Choroid plexus epithelial cell (primary cell): ENCODE measurements around the gene EPHB3.

Experiments
- DNase-seq: peaks from one replicate; pipeline ENCODE4 v3.0.0-alpha.2; 2010; ENCODE audit warnings: low read depth
- H3K4me3 ChIP-seq: 2 replicates; pipeline ENCODE4 v1.5.1; 2011; ENCODE audit warnings: low read depth, mild to moderate bottlenecking, control low read depth, low read length, moderate library complexity
- TF ChIP-seq, protein P1 (sequence below): conservative IDR thresholded peaks from 2 replicates; pipeline ENCODE4 v1.5.1; 2011; ENCODE audit warnings: low read depth, mild to moderate bottlenecking, control low read depth, inconsistent platforms, low read length, moderate library complexity

The EPHB3 gene

DNA sequence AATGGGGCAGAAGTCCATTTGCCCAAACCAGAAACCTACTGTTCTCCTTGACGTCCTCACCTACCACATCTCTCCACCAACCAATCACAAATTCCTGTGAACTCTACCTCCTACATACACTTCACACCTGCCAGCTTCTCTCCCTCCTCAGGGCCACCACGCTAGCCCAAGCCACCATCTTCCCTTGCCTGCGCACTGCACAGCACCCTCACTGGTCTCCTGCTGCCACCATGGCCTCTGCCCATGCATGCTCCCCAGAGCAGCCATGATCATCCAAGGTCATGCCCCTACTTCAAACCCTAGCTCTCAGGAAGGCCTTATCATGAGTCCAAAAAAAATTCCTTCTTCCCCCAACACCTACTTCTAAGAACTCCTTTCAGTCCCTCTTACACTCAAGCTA lies 1.1 kb upstream of the EPHB3 start:
- H3K4me3 ChIP-seq: no peak overlapping the region

DNA sequence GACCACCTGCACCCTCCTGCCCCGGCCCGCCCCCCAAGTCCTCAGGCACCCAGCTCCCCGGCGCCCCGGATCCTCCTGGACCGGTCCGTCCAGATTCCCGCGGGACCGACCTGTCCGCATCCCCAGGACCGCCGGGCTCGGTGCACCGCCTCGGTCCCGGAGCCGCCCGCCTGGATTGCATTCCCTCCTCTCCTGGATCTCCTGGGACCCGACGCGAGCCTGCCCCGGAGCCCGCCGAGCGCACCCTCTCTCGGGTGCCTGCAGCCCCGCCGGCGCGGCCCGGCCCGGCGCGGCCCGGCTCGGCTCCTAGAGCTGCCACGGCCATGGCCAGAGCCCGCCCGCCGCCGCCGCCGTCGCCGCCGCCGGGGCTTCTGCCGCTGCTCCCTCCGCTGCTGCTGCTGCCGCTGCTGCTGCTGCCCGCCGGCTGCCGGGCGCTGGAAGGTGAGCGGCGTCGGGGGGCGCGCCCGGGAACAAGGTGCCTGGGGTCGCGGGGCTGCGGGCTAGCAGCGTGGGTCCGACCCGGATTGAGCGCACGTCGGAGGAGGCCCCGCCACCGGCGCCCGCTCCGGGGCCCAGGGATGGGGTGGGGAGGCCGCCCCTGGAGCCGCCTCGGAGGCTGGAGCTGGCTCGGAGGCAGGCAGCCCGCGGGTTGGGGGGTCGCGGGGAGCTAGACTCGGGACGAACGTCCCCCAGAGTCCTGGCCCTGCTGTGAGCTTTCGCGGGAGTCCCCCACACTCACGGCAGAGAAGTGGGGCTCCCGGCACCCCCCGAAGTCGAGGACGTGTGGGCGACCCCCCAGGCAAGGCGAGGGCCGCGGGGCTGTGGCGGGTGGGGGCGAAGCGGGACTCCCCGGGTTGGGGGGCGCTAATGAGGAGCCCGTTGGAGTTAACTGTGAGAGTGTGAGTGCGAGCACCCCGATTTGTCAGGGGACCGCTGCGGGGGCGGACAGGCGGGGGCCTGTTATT lies 610 bp downstream of the EPHB3 start:
- no peak for DNase-seq
- TF ChIP-seq, protein P1, sequence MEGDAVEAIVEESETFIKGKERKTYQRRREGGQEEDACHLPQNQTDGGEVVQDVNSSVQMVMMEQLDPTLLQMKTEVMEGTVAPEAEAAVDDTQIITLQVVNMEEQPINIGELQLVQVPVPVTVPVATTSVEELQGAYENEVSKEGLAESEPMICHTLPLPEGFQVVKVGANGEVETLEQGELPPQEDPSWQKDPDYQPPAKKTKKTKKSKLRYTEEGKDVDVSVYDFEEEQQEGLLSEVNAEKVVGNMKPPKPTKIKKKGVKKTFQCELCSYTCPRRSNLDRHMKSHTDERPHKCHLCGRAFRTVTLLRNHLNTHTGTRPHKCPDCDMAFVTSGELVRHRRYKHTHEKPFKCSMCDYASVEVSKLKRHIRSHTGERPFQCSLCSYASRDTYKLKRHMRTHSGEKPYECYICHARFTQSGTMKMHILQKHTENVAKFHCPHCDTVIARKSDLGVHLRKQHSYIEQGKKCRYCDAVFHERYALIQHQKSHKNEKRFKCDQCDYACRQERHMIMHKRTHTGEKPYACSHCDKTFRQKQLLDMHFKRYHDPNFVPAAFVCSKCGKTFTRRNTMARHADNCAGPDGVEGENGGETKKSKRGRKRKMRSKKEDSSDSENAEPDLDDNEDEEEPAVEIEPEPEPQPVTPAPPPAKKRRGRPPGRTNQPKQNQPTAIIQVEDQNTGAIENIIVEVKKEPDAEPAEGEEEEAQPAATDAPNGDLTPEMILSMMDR: no peak
- peak overlapping the region; percentile 48 for H3K4me3 ChIP-seq

More for the DNA sequence above, 1.1 kb upstream of the EPHB3 start:
- TF ChIP-seq, protein P1: no peak
- DNase-seq: no peak

DNA sequence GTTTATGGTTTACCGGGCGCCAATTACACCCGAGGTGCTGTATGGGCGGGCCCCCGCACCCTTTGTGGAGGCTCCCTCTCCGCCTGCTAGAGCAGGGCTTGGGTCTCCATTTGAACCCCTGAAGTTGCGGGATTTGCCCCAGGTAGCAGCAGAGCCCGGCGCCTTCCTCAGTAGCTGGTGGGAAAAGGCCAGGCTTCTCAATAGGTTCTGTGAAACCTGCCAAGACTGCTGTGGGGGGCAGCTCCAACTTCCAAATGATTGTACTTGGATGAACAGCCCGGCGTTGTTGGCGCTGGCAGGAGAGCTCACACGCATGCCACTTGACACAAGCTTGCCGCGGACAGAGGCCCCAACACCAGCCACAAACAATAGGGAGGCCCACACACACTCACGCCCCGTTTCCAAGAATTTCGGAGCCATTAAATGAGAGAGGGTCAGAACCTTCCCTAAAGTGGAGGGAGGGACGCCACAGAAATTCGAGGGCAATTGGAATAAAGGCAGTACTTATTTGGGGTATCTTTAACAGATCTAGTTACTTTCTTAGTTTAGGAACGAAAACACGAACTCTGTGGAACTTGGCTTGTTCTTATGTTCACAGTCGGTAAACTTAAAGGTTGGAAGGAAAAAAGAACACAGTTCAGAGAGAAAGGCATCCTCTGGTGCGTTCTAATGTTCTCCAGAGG lies 1.4 kb downstream of the EPHB3 start:
- DNase-seq: no peak
- TF ChIP-seq, protein P1: no peak
- H3K4me3 ChIP-seq: no peak overlapping the region

DNA sequence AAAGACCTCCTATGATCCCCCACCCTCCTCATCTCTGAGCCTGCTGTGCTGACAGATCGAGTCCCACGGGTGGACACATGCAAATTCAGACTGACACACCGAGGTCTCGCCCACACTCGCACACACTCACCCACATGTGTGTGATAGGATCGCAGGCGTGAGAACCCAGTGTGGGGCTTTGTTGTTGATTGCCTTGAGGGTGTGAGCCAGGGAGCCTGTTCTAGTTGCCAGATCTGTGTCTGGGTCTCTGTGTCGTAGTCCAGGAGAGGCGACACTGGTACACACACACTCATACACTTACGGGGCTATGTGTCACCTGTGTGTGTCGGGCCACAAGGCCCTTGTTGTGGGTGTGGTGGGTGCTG lies 2.0 kb downstream of the EPHB3 start:
- H3K4me3 ChIP-seq: no peak overlapping the region
- TF ChIP-seq, protein P1: no peak
- DNase-seq: no peak

DNA sequence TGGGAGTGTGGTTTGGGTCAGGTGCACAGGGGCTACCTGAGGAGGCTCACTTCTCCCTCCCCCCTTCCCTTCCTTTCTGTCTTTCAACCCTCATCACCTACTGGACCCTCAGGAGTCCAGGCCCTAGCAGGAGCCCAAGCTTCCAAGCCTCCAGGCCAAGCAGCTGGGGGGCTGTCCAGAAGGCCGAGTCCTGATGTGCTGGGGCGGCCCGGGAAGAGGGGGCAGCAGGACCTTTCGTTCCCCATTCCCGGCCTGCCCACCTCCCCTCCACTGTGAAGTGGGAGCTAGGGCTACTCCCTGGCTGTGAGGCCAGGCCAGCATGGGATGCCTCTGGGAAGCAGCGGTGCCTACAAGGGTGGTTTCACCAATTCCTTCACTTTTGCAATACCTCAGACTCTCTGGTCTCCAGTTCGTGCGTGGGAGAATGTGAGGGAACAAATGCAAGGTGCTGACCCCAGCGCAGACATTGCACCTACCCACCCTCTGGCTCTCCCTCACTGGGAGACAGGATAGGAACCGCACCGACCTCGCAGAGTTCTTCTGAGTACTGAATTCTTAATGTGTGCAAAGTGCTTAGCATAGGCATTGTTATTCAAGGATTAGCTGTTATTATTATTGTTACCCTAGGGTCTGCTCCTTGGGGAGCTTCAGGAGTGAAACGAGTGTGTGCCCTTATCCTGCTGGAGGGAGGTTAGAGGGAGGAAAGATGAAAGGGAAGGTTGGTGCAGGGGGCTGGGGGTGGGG lies 2.5 kb downstream of the EPHB3 start:
- DNase-seq: no peak
- TF ChIP-seq, protein P1: no peak
- no peak overlapping the region for H3K4me3 ChIP-seq

DNA sequence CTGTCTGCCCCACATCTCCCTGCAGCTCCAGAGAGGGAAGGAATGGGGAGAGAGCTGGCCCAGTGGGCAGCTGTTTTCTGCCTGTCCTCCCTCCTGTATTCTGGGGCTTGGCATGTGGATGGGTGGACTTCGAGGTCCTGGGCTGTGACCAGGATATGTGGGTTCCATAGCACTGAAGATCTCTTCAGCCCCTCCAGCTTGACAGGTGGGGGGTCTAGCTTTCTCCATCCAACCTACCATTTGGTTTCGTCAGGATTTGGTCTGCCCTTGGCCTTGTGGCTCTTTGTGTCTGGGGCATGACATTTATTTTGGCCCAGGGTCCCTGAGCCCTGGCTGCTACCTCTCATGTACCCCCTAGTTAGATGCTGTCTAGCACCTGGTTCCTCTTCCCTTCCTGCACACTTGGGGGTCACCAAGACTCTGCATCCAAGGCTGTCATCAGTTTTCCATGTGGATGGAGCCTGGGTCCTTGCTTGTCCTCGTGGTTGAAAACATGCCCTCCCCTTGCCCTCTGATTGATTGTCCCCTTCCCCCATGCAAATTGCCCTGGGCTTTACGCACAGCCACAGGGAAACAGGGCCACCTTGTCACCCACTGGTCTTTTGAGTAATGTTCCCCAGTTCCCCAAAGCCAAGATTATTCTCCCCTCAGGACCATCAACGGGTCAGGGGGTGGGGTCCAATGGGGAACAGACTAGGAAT lies 3.2 kb downstream of the EPHB3 start:
- no peak for DNase-seq
- TF ChIP-seq, protein P1: no peak
- H3K4me3 ChIP-seq: no peak overlapping the region
